Suprapubic skin (tissue), 4 donors: Measurements from ENCODE around the gene AMER1. TPM values are rescaled to one million over a fixed set of nuclear protein-coding genes. Genes with fewer than 3 reads are reported as not detected.

Experiments
- DNase-seq, 2 donors: peaks; one replicate each; pipeline ENCODE4 v3.0.0-alpha.2; 2019; ENCODE audit warnings: low spot score in 2 of 2
- H3K27ac ChIP-seq: fragments of 200-600 bp; sonication (generic); one replicate; pipeline ENCODE4 v1.5.1; 2019
- H3K27me3 ChIP-seq: fragments of 200-600 bp; sonication (generic); one replicate; pipeline ENCODE4 v1.5.1; 2019
- H3K36me3 ChIP-seq: fragments of 200-600 bp; sonication (generic); one replicate; pipeline ENCODE4 v1.5.1; 2019
- H3K4me1 ChIP-seq: fragments of 200-600 bp; sonication (generic); one replicate; pipeline ENCODE4 v1.5.1; 2019
- H3K4me3 ChIP-seq: fragments of 200-600 bp; sonication (generic); one replicate; pipeline ENCODE4 v1.5.1; 2019; ENCODE audit warnings: mild to moderate bottlenecking
- H3K9me3 ChIP-seq: fragments of 200-600 bp; sonication (generic); one replicate; pipeline ENCODE4 v1.5.1; 2019
- EP300 ChIP-seq: sonication (generic); formaldehyde crosslinking; IDR thresholded peaks from one replicate; pipeline ENCODE4 v1.6.1; 2017; ENCODE audit warnings: antibody characterized with exemption
- POLR2A ChIP-seq, 2 donors: fragments of 450-650 bp; IDR thresholded peaks; one replicate each; pipeline ENCODE4 v1.6.1; 2017; ENCODE audit warnings: antibody characterized with exemption in 2 of 2, mild to moderate bottlenecking in 2 of 2, moderate library complexity in 2 of 2
- POLR2AphosphoS5 ChIP-seq, 3 donors: sonication (generic); formaldehyde crosslinking; IDR thresholded peaks; one replicate each; pipeline ENCODE4 v1.6.1; 2017; ENCODE audit warnings: antibody characterized with exemption in 3 of 3
- WGBS: methylation state at CpG from one replicate; pipeline ENCODE4 v1.1.5; 2018; 5-methylcytosine and 5-hydroxymethylcytosine counted together
- total RNA-seq, 4 donors: library from RNA; depleted of rRNA; stranded (reverse); fragments of >200 nt; gene quantifications; one replicate each; pipeline ENCODE4 v1.1.0, GENCODE V29; 2016
- TF ChIP-seq, protein P1 (sequence below), 2 donors: fragments of 200-600 bp in 1 of 2; fragments of 450-650 bp in 1 of 2; sonication (generic) in 1 of 2; IDR thresholded peaks; one replicate each; pipeline ENCODE4 v1.5.1; 2016 to 2019; ENCODE audit warnings: antibody characterized with exemption in 2 of 2, mild to moderate bottlenecking in 1 of 2, moderate library complexity in 1 of 2

The AMER1 gene
- total RNA-seq, 4 donors from 2014 or later, result 6.4 to 8.2 (median 7.8) TPM

DNA sequence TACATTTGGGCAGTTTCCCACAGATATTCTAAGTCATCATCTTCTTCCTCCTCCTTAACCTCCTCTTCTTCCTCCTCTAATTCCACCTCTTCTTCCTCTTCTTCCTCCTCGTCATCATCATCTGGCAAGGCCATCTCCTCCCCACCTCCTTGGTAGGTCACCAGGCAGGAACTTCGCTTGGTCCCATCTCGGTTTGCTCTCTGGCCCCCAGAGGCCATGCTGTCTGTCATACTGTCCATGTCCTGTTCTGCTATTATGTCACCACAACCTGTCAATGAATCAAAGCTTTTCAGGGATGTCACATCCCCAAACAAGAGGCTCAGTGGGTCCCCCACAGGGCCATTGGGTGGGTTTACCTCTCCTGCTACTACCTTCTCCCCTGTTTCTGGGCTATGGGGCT is 13.5 kb downstream of the AMER1 start:
- DNase-seq, result no peak
- no peak overlapping the region for H3K27ac ChIP-seq
- TF ChIP-seq, protein P1, sequence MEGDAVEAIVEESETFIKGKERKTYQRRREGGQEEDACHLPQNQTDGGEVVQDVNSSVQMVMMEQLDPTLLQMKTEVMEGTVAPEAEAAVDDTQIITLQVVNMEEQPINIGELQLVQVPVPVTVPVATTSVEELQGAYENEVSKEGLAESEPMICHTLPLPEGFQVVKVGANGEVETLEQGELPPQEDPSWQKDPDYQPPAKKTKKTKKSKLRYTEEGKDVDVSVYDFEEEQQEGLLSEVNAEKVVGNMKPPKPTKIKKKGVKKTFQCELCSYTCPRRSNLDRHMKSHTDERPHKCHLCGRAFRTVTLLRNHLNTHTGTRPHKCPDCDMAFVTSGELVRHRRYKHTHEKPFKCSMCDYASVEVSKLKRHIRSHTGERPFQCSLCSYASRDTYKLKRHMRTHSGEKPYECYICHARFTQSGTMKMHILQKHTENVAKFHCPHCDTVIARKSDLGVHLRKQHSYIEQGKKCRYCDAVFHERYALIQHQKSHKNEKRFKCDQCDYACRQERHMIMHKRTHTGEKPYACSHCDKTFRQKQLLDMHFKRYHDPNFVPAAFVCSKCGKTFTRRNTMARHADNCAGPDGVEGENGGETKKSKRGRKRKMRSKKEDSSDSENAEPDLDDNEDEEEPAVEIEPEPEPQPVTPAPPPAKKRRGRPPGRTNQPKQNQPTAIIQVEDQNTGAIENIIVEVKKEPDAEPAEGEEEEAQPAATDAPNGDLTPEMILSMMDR (IDR thresholded peaks at IDR 0.05), result no peak
- TF ChIP-seq POLR2A (IDR thresholded peaks at IDR 0.05), result no peak
- no peak for TF ChIP-seq POLR2AphosphoS5 (IDR thresholded peaks at IDR 0.05)
- no peak for TF ChIP-seq EP300
- H3K36me3 ChIP-seq, result peaks cover 16% of the 10 kb centered on the region
- WGBS, result 95% methylated on average over 3 of the region's 3 CpGs
- no peaks in the 10 kb centered on the region for H3K4me1 ChIP-seq
- no peaks in the 10 kb centered on the region for H3K27me3 ChIP-seq
- no peak overlapping the region for H3K4me3 ChIP-seq
- H3K9me3 ChIP-seq, result no peaks in the 10 kb centered on the region

DNA sequence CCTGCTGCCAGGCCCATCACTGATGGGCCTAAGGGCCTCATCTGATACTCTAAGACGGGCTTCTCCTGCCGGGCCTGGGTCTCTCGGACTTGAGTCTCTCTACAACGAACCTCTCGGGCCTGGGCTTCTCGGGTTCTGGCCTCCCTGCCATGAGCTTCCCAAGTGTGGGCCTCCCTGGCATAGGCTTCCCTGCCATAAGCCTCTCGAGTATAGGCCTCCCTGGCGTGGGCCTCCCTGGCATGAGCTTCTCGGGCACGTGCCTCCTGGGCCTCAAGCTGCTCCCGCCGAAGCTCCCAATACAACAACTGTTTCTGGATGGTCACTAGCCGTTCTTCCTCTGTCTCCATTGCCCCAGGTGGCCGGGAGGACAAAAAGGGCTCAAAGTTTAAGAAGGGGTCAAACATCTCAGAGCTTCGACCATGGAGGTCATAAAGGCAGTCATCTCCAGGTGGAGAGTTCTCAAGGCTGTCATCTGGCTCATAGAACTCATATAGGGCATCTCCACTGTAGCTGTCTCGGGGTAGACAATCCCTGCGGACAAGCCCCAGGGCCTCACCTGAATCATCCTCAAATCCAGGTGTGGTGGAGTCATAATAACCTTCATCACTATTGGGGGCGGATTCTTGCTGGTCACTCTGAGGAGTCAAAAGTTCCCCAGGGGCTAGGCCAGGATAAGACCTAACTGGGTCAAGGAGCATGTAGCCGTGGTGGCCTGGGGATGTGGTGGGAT is 14.1 kb downstream of the AMER1 start:
- no peak for DNase-seq
- Histone ChIP-seq H3K4me3 (no peak overlapping the region), H3K36me3 (peaks cover 16% of the 10 kb centered on the region), H3K4me1 (no peaks in the 10 kb centered on the region), H3K9me3 (no peaks in the 10 kb centered on the region), H3K27me3 (no peaks in the 10 kb centered on the region), H3K27ac (no peak overlapping the region)
- WGBS, result 92% methylated on average over 18 of the region's 19 CpGs
- TF ChIP-seq EP300 (no peak), POLR2AphosphoS5 (IDR thresholded peaks at IDR 0.05) (no peak), POLR2A (IDR thresholded peaks at IDR 0.05) (no peak)
- TF ChIP-seq, protein P1 (IDR thresholded peaks at IDR 0.05), result no peak

DNA sequence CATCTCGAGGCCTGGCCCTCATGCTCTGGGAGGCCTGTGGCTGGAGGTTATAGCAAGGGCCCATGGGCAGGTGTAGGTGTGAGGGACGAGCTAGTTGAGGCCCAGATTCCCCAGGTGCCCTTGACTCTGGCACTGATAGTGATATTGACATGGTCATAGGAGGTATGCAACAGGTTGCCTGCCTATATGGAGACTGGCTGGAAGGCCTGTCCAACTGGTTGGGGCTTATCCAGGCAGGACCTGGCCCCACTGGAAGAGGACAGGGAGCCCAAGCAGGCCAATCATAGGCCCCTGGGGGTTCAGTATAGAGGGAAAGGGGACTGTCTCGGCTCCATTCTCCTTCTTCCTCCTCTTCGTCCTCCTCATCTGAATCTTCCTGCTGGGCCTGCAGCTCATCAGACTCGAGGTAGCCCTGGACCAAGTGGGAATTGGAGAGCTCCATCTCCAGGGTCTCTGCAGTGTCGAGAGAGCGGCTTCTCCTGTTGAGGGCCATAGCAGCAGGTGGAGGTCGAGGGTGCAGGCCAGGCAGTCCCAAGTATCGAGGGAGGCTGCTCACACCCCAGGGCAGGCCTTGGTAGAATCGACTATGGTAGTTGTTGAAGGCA is 15.3 kb downstream of the AMER1 start:
- Histone ChIP-seq H3K4me3 (no peak overlapping the region), H3K36me3 (peaks cover 16% of the 10 kb centered on the region), H3K27me3 (no peaks in the 10 kb centered on the region), H3K4me1 (no peaks in the 10 kb centered on the region), H3K9me3 (no peaks in the 10 kb centered on the region), H3K27ac (no peak overlapping the region)
- DNase-seq, result no peak
- TF ChIP-seq EP300, result no peak
- no peak for TF ChIP-seq POLR2A (IDR thresholded peaks at IDR 0.05)
- TF ChIP-seq, protein P1 (IDR thresholded peaks at IDR 0.05), result no peak
- TF ChIP-seq POLR2AphosphoS5 (IDR thresholded peaks at IDR 0.05), result no peak
- whole genome bisulfite sequencing, result 72% methylated on average over 8 of the region's 10 CpGs

DNA sequence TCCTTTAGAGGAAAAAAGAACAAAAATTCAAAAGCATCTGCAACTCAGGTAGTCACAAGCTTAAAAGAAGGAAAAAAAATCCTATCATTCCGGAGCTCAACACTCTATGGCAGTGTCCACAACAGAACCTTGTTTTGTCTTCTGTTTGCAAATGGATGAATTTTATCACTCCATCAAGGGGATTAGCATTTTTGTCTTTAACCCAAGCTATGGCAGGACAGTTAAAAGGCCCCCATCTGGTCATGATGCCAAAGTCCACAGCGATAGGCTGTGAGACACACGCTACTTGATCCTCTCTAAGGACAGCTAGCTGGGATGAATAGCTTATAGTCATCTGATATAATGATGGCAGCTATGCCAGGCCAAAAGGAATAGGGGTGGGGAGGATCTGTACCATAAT is 16.6 kb downstream of the AMER1 start:
- Histone ChIP-seq H3K4me1 (no peaks in the 10 kb centered on the region), H3K4me3 (no peak overlapping the region), H3K27me3 (no peaks in the 10 kb centered on the region), H3K27ac (no peak overlapping the region), H3K36me3 (peaks cover 16% of the 10 kb centered on the region), H3K9me3 (no peaks in the 10 kb centered on the region)
- 90% methylated on average over 3 of the region's 3 CpGs for WGBS
- TF ChIP-seq EP300 (no peak), POLR2AphosphoS5 (IDR thresholded peaks at IDR 0.05) (no peak), POLR2A (IDR thresholded peaks at IDR 0.05) (no peak)
- TF ChIP-seq, protein P1 (IDR thresholded peaks at IDR 0.05), result no peak
- no peak for DNase-seq

DNA sequence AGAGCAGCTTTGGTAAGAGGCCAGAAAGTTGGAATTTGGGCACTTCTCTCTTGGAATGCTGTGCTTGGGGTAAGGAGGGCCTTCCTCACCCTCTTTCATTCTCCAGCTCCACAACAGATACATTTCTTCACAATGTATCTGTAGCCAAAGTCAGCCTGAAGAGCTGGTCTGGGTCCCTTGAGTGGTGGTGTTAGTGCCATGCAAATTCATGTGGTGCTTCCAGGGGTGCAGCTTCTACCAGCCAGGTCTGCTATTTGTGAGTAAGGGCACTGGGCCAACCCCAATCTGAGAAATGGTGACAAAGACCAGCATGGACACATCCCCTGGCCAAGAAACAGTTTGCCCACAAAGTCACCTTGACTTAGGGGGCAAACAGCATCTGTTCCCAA is 17.8 kb downstream of the AMER1 start:
- DNase-seq, result no peak
- H3K4me1 ChIP-seq, result no peaks in the 10 kb centered on the region

More for the DNA sequence above, 17.8 kb downstream of the AMER1 start:
- no peak overlapping the region for H3K27ac ChIP-seq
- H3K27me3 ChIP-seq, result no peaks in the 10 kb centered on the region
- no peak overlapping the region for H3K4me3 ChIP-seq
- H3K36me3 ChIP-seq, result peaks cover 14% of the 10 kb centered on the region
- no peaks in the 10 kb centered on the region for H3K9me3 ChIP-seq
- TF ChIP-seq EP300, result no peak
